Ishikawa (cell line): ENCODE data around the gene TBC1D32.

Source experiments
- CEBPB ChIP-seq: IDR thresholded peaks from 2 replicates; pipeline ENCODE4 v1.6.1; 2012
- CREB1 ChIP-seq: IDR thresholded peaks from 2 replicates; pipeline ENCODE4 v1.6.1; 2012; ENCODE audit warnings: low read depth
- EGR1 ChIP-seq: IDR thresholded peaks from 2 replicates; pipeline ENCODE4 v1.6.1; 2012
- EP300 ChIP-seq: IDR thresholded peaks from 2 replicates; pipeline ENCODE4 v1.6.1; 2012; ENCODE audit warnings: borderline replicate concordance
- FOXM1 ChIP-seq: IDR thresholded peaks from 2 replicates; pipeline ENCODE4 v1.6.1; 2012; ENCODE audit warnings: low read depth, borderline replicate concordance
- NFIC ChIP-seq: IDR thresholded peaks from 2 replicates; pipeline ENCODE4 v1.6.1; 2012
- RAD21 ChIP-seq: IDR thresholded peaks from 2 replicates; pipeline ENCODE4 v1.6.1; 2012; ENCODE audit warnings: low read depth
- TAF1 ChIP-seq: IDR thresholded peaks from 2 replicates; pipeline ENCODE4 v1.6.1; 2012; ENCODE audit warnings: low read depth, mild to moderate bottlenecking
- TCF12 ChIP-seq: IDR thresholded peaks from 2 replicates; pipeline ENCODE4 v1.6.1; 2012; ENCODE audit warnings: low read depth
- TEAD4 ChIP-seq: IDR thresholded peaks from 2 replicates; pipeline ENCODE4 v1.6.1; 2012
- YY1 ChIP-seq: IDR thresholded peaks from 2 replicates; pipeline ENCODE4 v1.6.1; 2012; ENCODE audit warnings: low read depth
- ZBTB7A ChIP-seq: IDR thresholded peaks from 2 replicates; pipeline ENCODE4 v1.6.1; 2012; ENCODE audit warnings: low read depth
- TF ChIP-seq, protein P1 (sequence below): IDR thresholded peaks from 2 replicates; pipeline ENCODE4 v1.6.1; 2012; ENCODE audit warnings: low read depth, mild to moderate bottlenecking
- TF ChIP-seq, protein P2 (sequence below): IDR thresholded peaks from 2 replicates; pipeline ENCODE4 v1.6.1; 2012
- TF ChIP-seq, protein P3 (sequence below): IDR thresholded peaks from 2 replicates; pipeline ENCODE4 v1.6.1; 2012

Gene TBC1D32

DNA sequence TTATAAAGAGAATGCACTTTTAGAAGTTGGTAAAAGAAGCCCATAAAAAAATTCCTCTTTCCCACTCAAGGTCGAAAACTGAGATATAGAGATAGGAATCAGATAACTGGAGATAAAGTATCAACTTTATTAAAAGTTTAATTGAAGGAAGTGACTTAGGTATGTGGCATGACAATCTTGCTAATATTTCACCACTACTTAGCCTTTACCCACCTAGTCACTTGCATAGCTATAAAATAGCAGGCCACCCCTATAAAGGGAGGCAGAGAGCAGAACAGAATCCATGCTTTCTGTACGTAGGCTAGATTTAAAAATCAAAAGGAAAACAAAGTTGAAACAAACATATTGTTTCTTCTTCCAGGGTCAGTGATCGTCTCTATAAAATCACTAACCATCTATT is 13.2 kb upstream of the TBC1D32 start:
- no peak for TF ChIP-seq ZBTB7A
- no peak for TF ChIP-seq NFIC
- TF ChIP-seq YY1: no peak
- TF ChIP-seq RAD21: no peak
- TF ChIP-seq FOXM1: no peak
- no peak for TF ChIP-seq TAF1
- TF ChIP-seq CREB1: no peak
- TF ChIP-seq, protein P1, sequence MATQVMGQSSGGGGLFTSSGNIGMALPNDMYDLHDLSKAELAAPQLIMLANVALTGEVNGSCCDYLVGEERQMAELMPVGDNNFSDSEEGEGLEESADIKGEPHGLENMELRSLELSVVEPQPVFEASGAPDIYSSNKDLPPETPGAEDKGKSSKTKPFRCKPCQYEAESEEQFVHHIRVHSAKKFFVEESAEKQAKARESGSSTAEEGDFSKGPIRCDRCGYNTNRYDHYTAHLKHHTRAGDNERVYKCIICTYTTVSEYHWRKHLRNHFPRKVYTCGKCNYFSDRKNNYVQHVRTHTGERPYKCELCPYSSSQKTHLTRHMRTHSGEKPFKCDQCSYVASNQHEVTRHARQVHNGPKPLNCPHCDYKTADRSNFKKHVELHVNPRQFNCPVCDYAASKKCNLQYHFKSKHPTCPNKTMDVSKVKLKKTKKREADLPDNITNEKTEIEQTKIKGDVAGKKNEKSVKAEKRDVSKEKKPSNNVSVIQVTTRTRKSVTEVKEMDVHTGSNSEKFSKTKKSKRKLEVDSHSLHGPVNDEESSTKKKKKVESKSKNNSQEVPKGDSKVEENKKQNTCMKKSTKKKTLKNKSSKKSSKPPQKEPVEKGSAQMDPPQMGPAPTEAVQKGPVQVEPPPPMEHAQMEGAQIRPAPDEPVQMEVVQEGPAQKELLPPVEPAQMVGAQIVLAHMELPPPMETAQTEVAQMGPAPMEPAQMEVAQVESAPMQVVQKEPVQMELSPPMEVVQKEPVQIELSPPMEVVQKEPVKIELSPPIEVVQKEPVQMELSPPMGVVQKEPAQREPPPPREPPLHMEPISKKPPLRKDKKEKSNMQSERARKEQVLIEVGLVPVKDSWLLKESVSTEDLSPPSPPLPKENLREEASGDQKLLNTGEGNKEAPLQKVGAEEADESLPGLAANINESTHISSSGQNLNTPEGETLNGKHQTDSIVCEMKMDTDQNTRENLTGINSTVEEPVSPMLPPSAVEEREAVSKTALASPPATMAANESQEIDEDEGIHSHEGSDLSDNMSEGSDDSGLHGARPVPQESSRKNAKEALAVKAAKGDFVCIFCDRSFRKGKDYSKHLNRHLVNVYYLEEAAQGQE: no peak
- TF ChIP-seq, protein P2, sequence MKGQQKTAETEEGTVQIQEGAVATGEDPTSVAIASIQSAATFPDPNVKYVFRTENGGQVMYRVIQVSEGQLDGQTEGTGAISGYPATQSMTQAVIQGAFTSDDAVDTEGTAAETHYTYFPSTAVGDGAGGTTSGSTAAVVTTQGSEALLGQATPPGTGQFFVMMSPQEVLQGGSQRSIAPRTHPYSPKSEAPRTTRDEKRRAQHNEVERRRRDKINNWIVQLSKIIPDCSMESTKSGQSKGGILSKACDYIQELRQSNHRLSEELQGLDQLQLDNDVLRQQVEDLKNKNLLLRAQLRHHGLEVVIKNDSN: no peak
- TF ChIP-seq CEBPB: no peak
- TF ChIP-seq EP300: no peak
- TF ChIP-seq, protein P3, sequence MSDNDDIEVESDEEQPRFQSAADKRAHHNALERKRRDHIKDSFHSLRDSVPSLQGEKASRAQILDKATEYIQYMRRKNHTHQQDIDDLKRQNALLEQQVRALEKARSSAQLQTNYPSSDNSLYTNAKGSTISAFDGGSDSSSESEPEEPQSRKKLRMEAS: no peak
- no peak for TF ChIP-seq EGR1
- no peak for TF ChIP-seq TCF12
- TF ChIP-seq TEAD4: no peak

DNA sequence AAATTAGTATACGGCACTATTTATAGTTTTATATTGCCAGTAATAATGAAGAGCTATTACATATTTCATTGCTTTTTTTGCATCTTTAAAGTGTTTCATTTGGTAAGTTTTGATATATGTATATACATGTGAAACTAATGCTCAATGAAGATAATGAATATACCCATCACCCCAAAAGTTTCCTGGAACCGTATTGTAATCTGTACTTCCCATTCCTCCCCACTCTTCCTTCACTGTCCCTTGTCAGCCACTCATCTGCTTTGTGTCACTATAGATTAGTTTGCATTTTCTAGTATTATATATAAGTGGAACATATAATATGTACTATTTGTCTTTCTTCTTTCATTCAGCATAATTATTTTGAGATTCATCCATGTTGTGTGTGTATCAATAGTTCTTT is 10.3 kb upstream of the TBC1D32 start:
- no peak for TF ChIP-seq TAF1

DNA sequence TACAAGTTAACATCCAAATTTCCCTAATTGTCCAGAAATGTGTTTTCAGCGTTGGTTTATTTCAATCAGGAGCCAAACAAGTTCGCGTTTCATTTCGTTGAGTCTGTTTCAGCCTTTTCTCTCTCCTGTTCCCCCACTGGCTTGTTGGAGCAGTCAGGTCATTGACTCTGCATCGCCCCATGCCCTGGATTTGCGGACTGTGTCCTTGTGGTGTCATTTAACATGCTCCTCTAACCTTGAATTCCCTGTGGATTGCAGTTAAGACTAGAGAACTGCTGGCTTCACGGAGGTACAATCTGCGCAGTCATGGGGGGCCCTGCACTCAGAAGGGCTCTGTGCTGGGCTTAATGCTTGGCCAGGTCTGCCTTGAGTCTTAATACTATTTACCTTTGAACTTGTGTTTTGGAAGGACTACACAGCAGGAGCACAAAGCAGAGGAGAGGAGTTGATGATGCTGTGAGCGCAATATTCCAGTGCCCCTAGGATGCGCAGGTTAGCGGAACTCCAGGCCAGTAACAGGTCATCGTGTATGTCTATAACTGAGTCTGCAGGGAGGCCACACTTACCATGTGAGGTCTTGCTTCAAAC is 5.5 kb upstream of the TBC1D32 start:
- TF ChIP-seq RAD21 (no peak), TEAD4 (no peak), TCF12 (no peak), ZBTB7A (no peak), EP300 (no peak)
- TF ChIP-seq, protein P1: no peak

DNA sequence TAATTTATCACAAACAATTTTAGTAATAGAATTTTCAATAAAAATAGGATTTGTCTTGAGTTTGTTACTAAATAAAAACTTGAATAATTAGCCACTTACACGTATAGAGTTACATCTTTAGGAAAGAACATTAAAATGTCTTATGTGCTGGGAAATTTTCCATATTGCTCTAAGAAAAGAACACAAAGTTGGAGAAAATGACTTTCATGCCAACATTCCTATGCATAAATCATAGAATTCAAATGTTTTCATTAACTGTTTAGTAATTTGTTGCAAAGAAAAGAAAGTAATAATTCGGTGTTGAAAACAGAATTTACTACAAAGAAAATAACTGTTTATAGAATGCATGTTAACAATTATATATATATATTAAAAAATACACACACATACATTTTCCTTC is 4.7 kb upstream of the TBC1D32 start:
- TF ChIP-seq RAD21 (no peak), NFIC (no peak), ZBTB7A (no peak), TAF1 (no peak), CEBPB (no peak), EP300 (no peak), EGR1 (no peak), CREB1 (no peak), YY1 (no peak), FOXM1 (no peak), TEAD4 (no peak), TCF12 (no peak)
- TF ChIP-seq, protein P1: no peak
- TF ChIP-seq, protein P2: no peak
- TF ChIP-seq, protein P3: no peak

DNA sequence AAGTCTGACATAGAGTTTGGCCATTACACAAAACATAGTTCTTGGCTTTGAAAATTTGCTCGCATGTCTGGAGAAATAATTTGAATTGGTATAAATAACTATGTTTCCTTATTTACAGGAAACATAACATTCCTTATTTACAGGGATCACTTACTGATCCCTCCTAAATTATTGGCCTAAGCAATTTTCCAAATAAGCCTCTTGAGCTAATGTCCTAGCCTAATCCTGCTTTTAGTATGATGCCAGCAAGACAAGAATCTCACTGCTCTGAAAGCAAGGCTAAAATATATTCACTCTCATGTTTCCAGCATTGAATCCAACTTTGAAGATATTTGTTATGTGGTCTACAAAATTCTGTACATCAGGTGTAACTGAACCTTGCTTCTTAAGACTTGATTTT is 4.1 kb upstream of the TBC1D32 start:
- TF ChIP-seq ZBTB7A: no peak
- TF ChIP-seq CREB1: no peak
